Fibroblast of mammary gland (primary cell): ENCODE measurements around the gene GLDC.

Experiments
- DNase-seq: peaks from one replicate; pipeline ENCODE4 v3.0.0-alpha.2; 2010; ENCODE audit warnings: low read depth
- H3K4me3 ChIP-seq: 2 replicates; pipeline ENCODE4 v1.5.1; 2011; ENCODE audit warnings: low read depth, mild to moderate bottlenecking, low read length, moderate library complexity; ENCODE audit not compliant: control insufficient read depth
- CTCF ChIP-seq: conservative IDR thresholded peaks from 2 replicates; pipeline ENCODE4 v1.5.1; 2011; ENCODE audit warnings: low read depth, low read length, inconsistent platforms; ENCODE audit not compliant: control insufficient read depth, insufficient read depth

GLDC gene

DNA sequence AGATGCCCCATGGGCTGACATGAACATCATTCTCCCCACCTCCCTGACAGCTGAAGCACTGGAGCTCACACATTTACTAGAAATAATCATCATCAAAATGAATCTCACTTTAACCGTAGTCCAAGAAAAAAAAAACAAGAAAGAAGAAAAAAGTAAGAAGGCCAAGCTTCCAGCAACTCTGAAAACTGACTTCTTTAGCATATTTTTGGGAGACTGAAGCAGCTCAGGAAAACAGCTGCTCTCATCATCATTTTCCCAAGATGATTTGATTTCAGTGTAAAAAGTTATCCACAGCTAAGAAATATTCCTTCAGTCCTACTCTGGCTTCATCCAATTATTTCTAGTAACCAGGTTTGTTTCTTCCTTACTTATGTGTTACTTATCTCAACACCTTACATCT, 91.7 kb downstream of the GLDC start:
- no peak for DNase-seq
- no peak for TF ChIP-seq CTCF
- H3K4me3 ChIP-seq, result no peak overlapping the region

DNA sequence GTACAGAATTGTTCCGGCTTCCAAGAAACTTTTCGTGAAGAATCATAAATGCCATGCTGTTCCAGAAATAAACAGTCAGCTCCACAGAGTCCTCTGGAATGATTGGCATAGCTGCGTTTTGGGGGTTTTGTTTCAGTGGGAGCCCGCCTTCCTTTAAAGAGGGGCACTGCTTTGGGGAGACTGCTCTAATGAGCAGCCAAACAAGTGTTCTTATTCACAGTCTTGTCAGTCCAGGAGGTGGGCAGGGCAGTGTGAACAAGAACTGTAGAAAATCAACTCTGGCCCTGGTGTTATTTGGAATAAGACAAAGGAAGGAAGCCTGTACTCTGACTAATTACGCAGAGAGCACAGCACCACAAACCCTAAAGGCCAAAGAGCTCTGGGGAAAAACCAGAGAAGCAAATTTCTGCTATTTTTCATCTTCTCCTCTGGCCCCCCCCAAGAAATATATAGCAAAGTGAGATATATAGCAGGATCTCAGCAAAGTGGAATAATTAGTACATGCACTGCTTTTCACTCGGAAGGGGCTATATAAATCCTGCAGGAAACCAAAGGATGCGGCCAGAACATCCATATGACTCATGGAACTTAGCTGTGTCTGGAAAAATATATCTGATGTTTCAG, 92.9 kb downstream of the GLDC start:
- H3K4me3 ChIP-seq, result no peak overlapping the region
- no peak for TF ChIP-seq CTCF
- DNase-seq, result peak; percentile 59

DNA sequence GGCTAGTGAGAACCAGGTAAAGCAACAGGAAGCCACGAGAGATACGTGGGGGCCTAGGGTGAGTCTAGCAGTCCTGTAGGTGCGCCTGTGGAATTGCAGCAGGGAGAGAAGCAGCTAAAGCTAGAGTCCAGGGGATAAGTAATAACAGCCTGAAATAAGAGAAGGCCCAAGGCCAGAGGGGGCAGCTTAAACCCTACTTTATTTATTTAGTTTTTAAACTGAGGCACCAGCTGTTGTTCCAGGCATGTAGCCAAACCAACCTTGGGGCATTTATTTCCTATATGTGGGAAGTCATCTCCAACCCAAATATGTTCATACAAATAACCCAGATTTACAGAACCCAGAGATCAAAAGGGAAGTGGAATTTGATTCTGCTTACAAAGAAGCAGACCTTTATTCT, 93.5 kb downstream of the GLDC start:
- no peak overlapping the region for H3K4me3 ChIP-seq
- DNase-seq, result peak; percentile 74
- TF ChIP-seq CTCF, result peak; percentile 23

GRCh38 chr9:6551136-6551535, 94.4 kb downstream of the GLDC start:
- no peak for DNase-seq

GRCh38 chr9:6549106-6549800, 96.3 kb downstream of the GLDC start:
- no peak for TF ChIP-seq CTCF
- no peak for DNase-seq
- no peak overlapping the region for H3K4me3 ChIP-seq

More at GRCh38 chr9:6551136-6551535, 94.4 kb downstream of the GLDC start:
- no peak overlapping the region for H3K4me3 ChIP-seq
- TF ChIP-seq CTCF, result no peak

DNA sequence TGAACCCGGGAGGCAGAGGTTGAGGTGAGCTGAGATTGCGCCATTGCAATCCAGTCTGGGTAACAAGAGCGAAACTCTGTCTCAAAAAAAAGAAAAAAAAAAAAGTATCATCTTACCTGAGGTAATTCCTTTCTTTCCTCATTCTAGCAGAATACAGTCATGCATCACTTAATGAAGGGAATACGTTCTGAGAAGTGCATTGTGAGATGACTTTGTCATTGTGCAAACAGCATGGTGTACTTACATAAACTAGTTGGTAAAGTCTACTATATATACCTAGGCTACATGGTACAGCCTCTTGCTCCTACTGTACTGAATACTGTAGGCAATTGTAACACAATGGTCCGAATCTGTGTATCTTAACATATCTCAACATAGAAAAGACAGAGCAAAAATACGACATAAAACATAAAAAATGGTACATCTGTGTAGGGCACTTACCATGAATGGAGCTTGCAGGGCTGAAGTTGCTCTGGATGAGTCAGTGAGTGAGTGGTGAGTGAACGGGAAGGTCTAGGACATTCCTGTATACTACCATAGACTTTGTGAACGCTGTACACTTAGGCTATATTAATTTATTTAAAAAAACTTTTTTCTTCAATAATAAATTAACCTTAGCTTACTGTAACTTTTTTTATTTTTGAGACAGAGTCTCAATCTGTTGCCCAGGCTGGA, 100.4 kb downstream of the GLDC start:
- no peak overlapping the region for H3K4me3 ChIP-seq
- DNase-seq, result peak; percentile 25
- TF ChIP-seq CTCF, result no peak
